GM12891 (cell line): Measurements from ENCODE around the gene SLC22A8.

Experiments
- POLR2A ChIP-seq: IDR thresholded peaks from 2 replicates; pipeline ENCODE4 v1.6.1; 2011; ENCODE audit warnings: low read depth, low read length, control low read depth
- POLR2AphosphoS5 ChIP-seq: IDR thresholded peaks from 2 replicates; pipeline ENCODE4 v1.6.1; 2011; ENCODE audit warnings: low read depth, low read length, control low read depth
- SPI1 ChIP-seq: IDR thresholded peaks from 2 replicates; pipeline ENCODE4 v1.6.1; 2011; ENCODE audit warnings: low read depth, low read length, control low read depth

DNA sequence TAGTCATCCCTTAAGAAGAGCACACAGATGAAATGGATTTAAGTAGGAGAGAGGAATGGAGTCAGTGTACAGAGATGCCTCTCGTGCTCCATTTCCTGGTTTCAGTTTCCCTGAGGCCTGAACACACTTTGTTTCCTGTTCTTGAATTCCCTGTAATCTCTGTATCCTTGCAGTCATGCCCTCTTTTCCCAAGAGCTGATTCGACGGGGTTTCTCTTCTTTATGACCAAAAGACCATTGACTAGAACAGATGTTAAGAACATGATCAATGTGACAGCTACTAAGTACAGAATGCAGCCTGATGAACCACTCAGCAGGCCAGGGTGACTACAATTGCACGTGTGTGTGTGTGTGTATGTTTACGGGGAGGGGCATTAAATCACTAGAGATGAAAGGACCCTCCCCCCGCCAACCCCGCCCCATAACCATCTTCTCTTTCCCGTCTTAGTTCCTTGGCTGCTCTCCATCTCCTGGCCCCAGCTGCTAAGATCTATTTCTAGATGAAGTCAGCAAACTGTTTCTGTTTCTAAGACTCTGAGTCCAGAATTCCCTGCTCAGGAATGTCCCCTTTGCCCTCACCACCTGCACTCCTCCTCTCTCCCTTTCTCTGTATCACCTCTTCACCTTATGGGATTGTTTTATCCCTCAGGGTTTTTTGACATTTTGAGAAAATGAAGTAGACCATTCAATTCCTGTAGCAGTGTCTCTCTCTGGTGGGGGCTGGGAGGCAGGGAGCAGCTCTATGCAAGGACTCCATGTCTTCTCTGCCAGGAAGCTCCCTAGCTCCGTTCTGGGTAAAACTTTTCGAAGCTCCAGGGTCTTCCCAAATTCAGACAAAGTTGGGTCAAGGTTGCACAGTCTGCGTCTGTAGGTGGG, 56.9 kb downstream of the SLC22A8 start:
- TF ChIP-seq POLR2AphosphoS5 (no peak), SPI1 (no peak), POLR2A (no peak)
